ENCODE measurements around the gene TAF6.
"Not testable (repeated sequence)": the region's sequence is repeated elsewhere in the genome, so short reads cannot be mapped to it uniquely, and the experiment has no call there.

The TAF6 gene

DNA sequence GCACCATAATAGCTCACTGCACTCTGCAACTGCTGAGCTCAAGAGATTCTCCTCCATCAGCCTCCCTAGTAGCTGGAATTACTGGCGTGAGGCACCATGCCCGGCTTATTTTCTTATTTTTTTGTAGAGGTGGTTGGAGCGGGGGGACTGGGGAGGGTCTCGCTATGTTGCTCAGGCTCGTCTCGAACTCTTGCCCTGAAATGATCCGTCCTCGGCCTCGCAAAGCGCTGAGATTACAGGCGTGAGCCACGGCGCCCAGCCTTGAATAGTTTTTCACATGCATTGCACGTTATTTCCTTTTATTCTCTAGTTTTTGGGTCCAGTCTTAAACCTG, 29.0 kb upstream of the TAF6 start:
- DNase-seq (ENCODE audit: insufficient read length, low spot score) = no peak
- TF ChIP-seq, protein P1, sequence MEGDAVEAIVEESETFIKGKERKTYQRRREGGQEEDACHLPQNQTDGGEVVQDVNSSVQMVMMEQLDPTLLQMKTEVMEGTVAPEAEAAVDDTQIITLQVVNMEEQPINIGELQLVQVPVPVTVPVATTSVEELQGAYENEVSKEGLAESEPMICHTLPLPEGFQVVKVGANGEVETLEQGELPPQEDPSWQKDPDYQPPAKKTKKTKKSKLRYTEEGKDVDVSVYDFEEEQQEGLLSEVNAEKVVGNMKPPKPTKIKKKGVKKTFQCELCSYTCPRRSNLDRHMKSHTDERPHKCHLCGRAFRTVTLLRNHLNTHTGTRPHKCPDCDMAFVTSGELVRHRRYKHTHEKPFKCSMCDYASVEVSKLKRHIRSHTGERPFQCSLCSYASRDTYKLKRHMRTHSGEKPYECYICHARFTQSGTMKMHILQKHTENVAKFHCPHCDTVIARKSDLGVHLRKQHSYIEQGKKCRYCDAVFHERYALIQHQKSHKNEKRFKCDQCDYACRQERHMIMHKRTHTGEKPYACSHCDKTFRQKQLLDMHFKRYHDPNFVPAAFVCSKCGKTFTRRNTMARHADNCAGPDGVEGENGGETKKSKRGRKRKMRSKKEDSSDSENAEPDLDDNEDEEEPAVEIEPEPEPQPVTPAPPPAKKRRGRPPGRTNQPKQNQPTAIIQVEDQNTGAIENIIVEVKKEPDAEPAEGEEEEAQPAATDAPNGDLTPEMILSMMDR (IDR thresholded peaks at IDR 0.05; ENCODE audit: insufficient read depth, missing control alignments) = no peak
- no peak for FAIRE-seq

DNA sequence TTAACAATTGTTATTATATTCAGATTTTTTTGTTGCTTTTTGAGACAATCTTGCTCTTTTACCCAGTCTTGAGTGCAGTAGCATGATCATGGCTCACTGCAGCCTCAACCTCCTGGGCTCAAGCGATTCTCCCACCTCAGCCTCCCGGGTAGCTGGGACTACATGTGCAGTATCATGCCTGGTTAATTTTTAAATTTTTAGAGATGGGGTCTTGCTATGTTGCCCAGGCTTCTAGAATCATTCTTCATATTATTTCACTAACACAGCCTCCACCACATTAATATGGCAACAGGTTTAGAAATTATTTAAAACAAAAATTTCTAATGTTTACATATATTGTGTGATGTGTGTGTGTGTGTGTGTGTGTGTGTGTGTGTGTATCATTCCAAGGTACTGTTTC, 28.1 kb upstream of the TAF6 start:
- no peak for DNase-seq (ENCODE audit: insufficient read length, low spot score)
- FAIRE-seq = no peak
- TF ChIP-seq, protein P1 (IDR thresholded peaks at IDR 0.05; ENCODE audit: insufficient read depth, missing control alignments) = no peak

DNA sequence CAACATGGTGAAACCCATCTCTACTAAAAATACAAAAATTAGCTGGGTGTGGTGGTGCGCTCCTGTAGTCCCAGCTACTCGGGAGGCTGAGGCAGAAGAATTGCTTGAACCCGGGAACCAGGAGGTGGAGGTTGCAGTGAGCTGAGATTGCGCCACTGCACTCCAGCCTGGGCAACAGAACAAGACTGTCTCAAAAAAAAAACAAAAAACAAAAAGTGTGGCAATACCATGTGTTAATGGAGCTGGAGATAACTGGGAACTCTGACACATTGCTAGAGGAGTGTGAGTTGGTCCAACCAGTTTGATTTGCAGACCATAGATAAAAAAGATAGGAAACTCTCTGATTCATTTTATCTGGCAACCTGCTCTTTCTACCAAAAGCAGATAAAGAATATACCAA, 27.2 kb upstream of the TAF6 start:
- not testable (repeated sequence) for DNase-seq (ENCODE audit: insufficient read length, low spot score)

DNA sequence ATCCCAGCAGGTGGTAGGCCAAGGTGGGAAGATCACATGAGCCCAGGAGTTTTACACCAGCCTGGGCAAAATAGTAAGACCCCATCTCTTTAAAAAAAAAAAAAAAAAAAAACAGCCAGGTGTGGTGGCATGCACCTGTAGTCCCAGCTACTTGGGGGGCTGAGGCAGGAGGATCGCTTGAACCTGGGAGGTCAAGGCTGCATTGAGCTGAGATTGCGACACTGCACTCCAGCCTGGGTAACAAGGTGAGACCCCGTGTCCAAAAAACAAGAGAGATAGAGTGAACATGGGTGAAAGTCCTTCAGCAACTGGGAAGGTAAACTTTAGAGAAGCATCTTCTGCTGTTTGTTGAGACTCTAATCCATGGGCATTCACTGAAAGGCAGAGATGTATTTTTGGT, 23.3 kb upstream of the TAF6 start:
- no peak for DNase-seq (ENCODE audit: insufficient read length, low spot score)
- TF ChIP-seq, protein P1 (IDR thresholded peaks at IDR 0.05; ENCODE audit: insufficient read depth, missing control alignments) = no peak
- no peak for FAIRE-seq

More for the DNA sequence above, 27.2 kb upstream of the TAF6 start:
- not testable (repeated sequence) for FAIRE-seq

DNA sequence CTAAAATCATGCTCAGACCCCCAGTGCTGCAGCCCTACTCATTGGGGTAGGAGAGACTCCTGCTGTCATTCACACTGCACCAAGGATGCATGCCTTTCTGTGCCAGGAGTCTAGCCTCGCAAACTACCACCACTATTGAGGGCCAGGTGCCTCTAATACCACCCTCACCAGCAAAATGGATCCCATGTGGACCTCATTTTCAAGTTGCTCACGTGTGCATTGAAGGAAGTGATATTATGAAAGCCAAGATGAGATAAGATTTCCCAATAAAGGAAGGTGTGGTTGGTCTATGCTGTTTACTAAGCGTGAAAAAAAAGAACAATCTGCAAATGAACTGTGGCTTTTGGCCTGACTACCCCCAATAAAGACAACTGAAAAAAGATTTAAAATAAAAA, 22.4 kb upstream of the TAF6 start:
- FAIRE-seq (no peak), DNase-seq (ENCODE audit: insufficient read length, low spot score) (no peak)
- TF ChIP-seq, protein P1 (IDR thresholded peaks at IDR 0.05; ENCODE audit: insufficient read depth, missing control alignments) = no peak

DNA sequence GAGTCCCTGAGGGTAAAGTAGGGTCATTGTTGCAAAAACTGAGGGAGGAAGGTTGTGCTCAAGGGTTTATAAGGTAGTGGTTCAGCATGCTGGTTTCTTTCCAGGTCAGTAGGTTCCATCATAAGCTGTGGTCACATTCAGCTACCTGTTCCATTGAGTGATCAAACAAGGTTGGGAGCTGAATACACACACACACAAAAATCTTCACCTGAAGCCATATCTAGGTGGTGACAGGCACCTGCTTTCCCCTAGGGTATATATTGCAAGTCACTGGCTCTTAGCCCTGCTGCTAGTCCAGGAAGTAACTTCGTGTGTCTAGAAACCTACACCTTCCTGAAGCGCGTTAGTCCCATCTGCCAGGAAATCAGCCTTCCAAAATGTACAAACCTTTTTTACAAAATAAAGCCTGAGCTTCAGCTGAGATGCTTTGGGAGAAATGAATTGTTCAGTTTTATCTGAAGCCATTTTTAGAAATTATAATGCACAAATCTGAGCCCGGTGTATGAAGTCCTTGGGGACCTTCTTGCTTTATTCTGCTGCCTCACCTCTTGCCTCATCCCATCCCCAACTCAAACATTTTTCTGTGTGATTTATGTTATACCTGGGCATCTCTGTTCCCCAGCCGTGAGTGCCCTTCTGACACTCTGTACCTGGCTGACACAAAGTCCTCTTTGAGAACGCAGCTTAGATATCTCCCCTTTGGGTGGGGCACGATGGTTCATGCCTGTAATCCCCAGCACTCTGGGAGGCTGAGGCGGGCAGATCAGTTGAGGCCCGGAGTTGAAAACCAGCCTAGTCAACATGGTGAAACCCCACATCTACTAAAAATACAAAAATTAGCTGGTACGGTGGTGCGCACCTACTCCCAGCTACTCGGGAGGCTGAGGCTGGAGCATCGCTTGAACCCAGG, 18.9 kb upstream of the TAF6 start:
- FAIRE-seq = no peak
- no peak for DNase-seq (ENCODE audit: insufficient read length, low spot score)

DNA sequence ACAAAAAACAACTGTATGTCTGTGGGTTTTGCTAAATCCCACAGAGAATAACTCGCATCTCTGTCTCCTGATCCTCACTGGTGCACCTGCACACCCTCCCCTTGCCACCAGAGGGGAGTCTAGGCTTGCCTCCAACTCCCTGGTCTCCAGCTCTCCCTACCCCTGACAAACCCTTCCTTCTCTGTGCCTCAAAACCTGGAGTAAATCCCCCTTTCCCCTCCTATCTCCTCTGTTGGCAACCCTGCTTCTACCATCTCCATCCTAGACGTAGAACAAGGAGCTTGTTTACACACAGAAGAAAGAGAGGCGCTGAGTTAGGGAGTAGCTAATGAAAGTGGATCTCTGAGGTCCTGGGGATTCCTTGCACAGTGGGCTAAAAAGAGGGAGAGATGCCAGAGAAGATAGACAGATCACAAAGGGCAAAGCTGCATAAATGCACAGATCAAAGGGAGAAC, 13.6 kb upstream of the TAF6 start:
- no peak for FAIRE-seq
- TF ChIP-seq, protein P1 (IDR thresholded peaks at IDR 0.05; ENCODE audit: insufficient read depth, missing control alignments) = peak; percentile 97
- no peak for DNase-seq (ENCODE audit: insufficient read length, low spot score)

More for the DNA sequence above, 18.9 kb upstream of the TAF6 start:
- TF ChIP-seq, protein P1 (IDR thresholded peaks at IDR 0.05; ENCODE audit: insufficient read depth, missing control alignments) = no peak

All from D721Med (cell line).